GM23338 (cell line): ENCODE measurements around the gene CES3. TPM values are rescaled to one million over a fixed set of nuclear protein-coding genes. Genes with fewer than 3 reads are reported as not detected.
"Not testable (repeated sequence)": the region's sequence is repeated elsewhere in the genome, so short reads cannot be mapped to it uniquely, and the experiment has no call there.

Source experiments
- ATAC-seq: fragments of 200-7000 bp; cut with Tn5 transposase; 3 replicates; pipeline ENCODE4 v1.9.1; 2020
- DNase-seq: peaks from one replicate; pipeline ENCODE4 v3.0.0-alpha.2; 2015; ENCODE audit warnings: low spot score
- H2AFZ ChIP-seq: fragments of 200-600 bp; sonication (generic); 2 replicates; pipeline ENCODE4 v1.8.0; 2016; ENCODE audit warnings: antibody characterized with exemption, mild to moderate bottlenecking, moderate library complexity
- H3F3A ChIP-seq: fragments of 200-600 bp; sonication (generic); replicated peaks from 2 replicates; pipeline ENCODE4 v1.8.0; 2017; ENCODE audit warnings: antibody characterized with exemption, mixed run types, low read depth
- H3K27ac ChIP-seq: fragments of 200-600 bp; sonication (generic); 2 replicates; pipeline ENCODE4 v1.6.1; 2016; ENCODE audit warnings: low read depth
- H3K27me3 ChIP-seq: fragments of 200-600 bp; sonication (generic); 2 replicates; pipeline ENCODE4 v1.8.0; 2016; ENCODE audit warnings: mild to moderate bottlenecking, mixed run types, moderate library complexity; ENCODE audit not compliant: insufficient read depth
- H3K36me3 ChIP-seq: fragments of 200-600 bp; sonication (generic); 2 replicates; pipeline ENCODE4 v1.8.0; 2016; ENCODE audit warnings: mild to moderate bottlenecking; ENCODE audit not compliant: insufficient read depth
- H3K4me1 ChIP-seq: fragments of 200-600 bp; sonication (generic); 2 replicates; pipeline ENCODE4 v1.8.0; 2016; ENCODE audit warnings: mild to moderate bottlenecking, moderate library complexity; ENCODE audit not compliant: insufficient read depth
- H3K4me2 ChIP-seq: fragments of 200-600 bp; sonication (generic); 2 replicates; pipeline ENCODE4 v1.7.1; 2017; ENCODE audit warnings: mixed run types
- H3K4me3 ChIP-seq: fragments of 200-600 bp; sonication (generic); 2 replicates; pipeline ENCODE4 v1.6.1; 2016; ENCODE audit warnings: mixed run types
- H3K79me2 ChIP-seq: fragments of 200-600 bp; sonication (generic); replicated peaks from 2 replicates; pipeline ENCODE4 v1.8.0; 2017; ENCODE audit warnings: mild to moderate bottlenecking; ENCODE audit not compliant: insufficient read depth
- H3K9me2 ChIP-seq: fragments of 200-600 bp; sonication (generic); 2 replicates; pipeline ENCODE4 v1.8.0; 2017; ENCODE audit not compliant: insufficient read depth
- H4K20me1 ChIP-seq: fragments of 200-600 bp; sonication (generic); replicated peaks from 2 replicates; pipeline ENCODE4 v1.8.0; 2017; ENCODE audit warnings: mild to moderate bottlenecking; ENCODE audit not compliant: insufficient read depth
- H3K27ac Mint-ChIP-seq: 2 replicates; pipeline ENCODE4 v1.8.0; 2020; ENCODE audit warnings: inconsistent platforms, mild to moderate bottlenecking, moderate library complexity, mixed read lengths
- H3K27me3 Mint-ChIP-seq: 3 replicates; pipeline ENCODE4 v1.8.0; 2022; ENCODE audit warnings: low read depth, mild to moderate bottlenecking, moderate library complexity, mixed read lengths, inconsistent platforms; ENCODE audit not compliant: insufficient read depth, poor library complexity
- H3K36me3 Mint-ChIP-seq: 3 replicates; pipeline ENCODE4 v1.8.0; 2021; ENCODE audit warnings: low read depth, mild to moderate bottlenecking, inconsistent platforms, moderate library complexity, mixed read lengths
- H3K4me1 Mint-ChIP-seq: 3 replicates; pipeline ENCODE4 v1.8.0; 2020; ENCODE audit warnings: mild to moderate bottlenecking, inconsistent platforms, mixed read lengths
- H3K4me3 Mint-ChIP-seq: 3 replicates; pipeline ENCODE4 v1.8.0; 2021; ENCODE audit warnings: moderate library complexity, mild to moderate bottlenecking, inconsistent platforms, mixed read lengths
- H3K9me3 Mint-ChIP-seq: 3 replicates; pipeline ENCODE4 v1.8.0; 2020; ENCODE audit warnings: moderate library complexity, mild to moderate bottlenecking, inconsistent platforms, mixed read lengths
- EZH2 ChIP-seq: fragments of 200-600 bp; sonication (generic); IDR thresholded peaks from one replicate; pipeline ENCODE4 v1.8.0; 2017; ENCODE audit warnings: antibody characterized with exemption, mild to moderate bottlenecking, low read depth; ENCODE audit not compliant: unreplicated experiment
- POLR2AphosphoS5 ChIP-seq: IDR thresholded peaks from 2 replicates; pipeline ENCODE4 v1.6.1; 2016; ENCODE audit warnings: antibody characterized with exemption, low read depth
- REST ChIP-seq: IDR thresholded peaks from one replicate; pipeline ENCODE4 v1.6.1; 2018; ENCODE audit warnings: antibody characterized with exemption; ENCODE audit not compliant: unreplicated experiment
- STAT1 ChIP-seq: IDR thresholded peaks from one replicate; pipeline ENCODE4 v1.6.1; 2016; ENCODE audit warnings: antibody characterized with exemption; ENCODE audit not compliant: unreplicated experiment
- ZNF462 ChIP-seq: fragments of 250-450 bp; sonication (Bioruptor Pico); IDR thresholded peaks from 2 replicates; pipeline ENCODE4 v1.5.0; 2020; ENCODE audit warnings: mild to moderate bottlenecking, moderate library complexity
- polyA plus RNA-seq: library from polyadenylated mRNA; unstranded; fragments of >200 nt; fragmentation: Nextera tagmentation; extraction: Ambion mirVana; gene quantifications from 2 replicates; pipeline ENCODE4 v1.2.1, GENCODE V29; 2016
- total RNA-seq: library from RNA; depleted of rRNA; stranded (reverse); fragments of >200 nt; shearing (Covaris generic); gene quantifications from 2 replicates; pipeline ENCODE4 v1.2.3, GENCODE V29; 2014

The CES3 gene
- total and polyA plus RNA-seq, 2 experiments from 2014 or later: 0.55 to 1.0 TPM

- not testable (repeated sequence) for H3K79me2 ChIP-seq, H3K36me3 ChIP-seq, H3K9me3 Mint-ChIP-seq, H3F3A ChIP-seq, DNase-seq, H3K36me3 Mint-ChIP-seq, H4K20me1 ChIP-seq, H3K27ac ChIP-seq, H3K4me1 ChIP-seq, H3K9me2 ChIP-seq
- Histone ChIP-seq H3K4me2 (peak overlapping the region; percentile 96), H3K27me3 (peaks cover 27% of the 10 kb centered on the region), H3K4me3 (peak overlapping the region; percentile 91), H2AFZ (peak overlapping the region; percentile 93)
- TF ChIP-seq EZH2: peak; percentile 9
- ATAC-seq: peak; percentile 6; the same call in 1 of the 3 replicates
- Mint-ChIP-seq H3K27me3 (peaks cover 36% of the 10 kb centered on the region), H3K4me3 (peak overlapping the region; percentile 98), H3K27ac (0 out of 2 replicates have a peak overlapping the region, but pooled peaks have one; percentile 67), H3K4me1 (peaks cover 12% of the 10 kb centered on the region)
Observed at GRCh38 chr16:66934839-66935313, 26.2 kb upstream of the CES3 start.

GRCh38 chr16:66935314-66936011, 25.6 kb upstream of the CES3 start, which contains the start of gene CES2:
TSS of gene CES2 (plus strand) at chr16:66935516. CDS start at chr16:66935636, 120 bp downstream.
- Mint-ChIP-seq H3K4me3 (peak within 1 kb of the TSS; percentile 98), H3K4me1 (peaks cover 12% of the 10 kb centered on the region), H3K27ac (0 out of 2 replicates have a peak within 1 kb of the TSS, but pooled peaks have one; percentile 67), H3K27me3 (peaks cover 34% of the 10 kb centered on the region), H3K9me3 (no peaks in the 10 kb centered on the region), H3K36me3 (peaks cover 5% of the 10 kb centered on the region; the same call in 1 of the 3 replicates)
- H3K27ac ChIP-seq: no peak within 1 kb of the TSS
- peaks cover 8% of the 10 kb centered on the region for H3K4me1 ChIP-seq
- peaks cover 3% of the 10 kb centered on the region; the same call in 1 of the 2 replicates for H3K79me2 ChIP-seq
- peak within 1 kb of the TSS; percentile 93 for H2AFZ ChIP-seq
- no peak for TF ChIP-seq POLR2AphosphoS5
- no peaks in the 10 kb centered on the region for H3K36me3 ChIP-seq
- H3K27me3 ChIP-seq: peaks cover 27% of the 10 kb centered on the region
- DNase-seq (peak; percentile 21), ATAC-seq (peak; percentile 12)
- no peaks in the 10 kb centered on the region for H3K9me2 ChIP-seq
- peak within 1 kb of the TSS; percentile 91 for H3K4me3 ChIP-seq
- H3K4me2 ChIP-seq: peak within 1 kb of the TSS; percentile 96
- peaks cover 10% of the 10 kb centered on the region for H4K20me1 ChIP-seq
- 0 out of 2 replicates have a peak, but pooled peaks cover 6% of the 10 kb centered on the region for H3F3A ChIP-seq

GRCh38 chr16:66936462-66936861, 24.6 kb upstream of the CES3 start:
- Histone ChIP-seq H3F3A (0 out of 2 replicates have a peak, but pooled peaks cover 6% of the 10 kb centered on the region), H3K4me3 (no peak overlapping the region), H3K4me2 (no peak overlapping the region), H3K27ac (no peak overlapping the region), H3K27me3 (peaks cover 27% of the 10 kb centered on the region), H2AFZ (no peak overlapping the region), H3K36me3 (no peaks in the 10 kb centered on the region), H3K9me2 (no peaks in the 10 kb centered on the region), H4K20me1 (peaks cover 10% of the 10 kb centered on the region), H3K4me1 (peaks cover 8% of the 10 kb centered on the region), H3K79me2 (peaks cover 3% of the 10 kb centered on the region; the same call in 1 of the 2 replicates)
- H3K36me3 Mint-ChIP-seq: peaks cover 9% of the 10 kb centered on the region; the same call in 1 of the 3 replicates
- no peak overlapping the region for H3K27ac Mint-ChIP-seq
- peaks cover 34% of the 10 kb centered on the region for H3K27me3 Mint-ChIP-seq
- DNase-seq: no peak
- no peaks in the 10 kb centered on the region for H3K9me3 Mint-ChIP-seq
- no peak for TF ChIP-seq REST
- TF ChIP-seq STAT1: no peak
- TF ChIP-seq ZNF462 (CRISPR knock-in tag): no peak
- H3K4me1 Mint-ChIP-seq: peaks cover 12% of the 10 kb centered on the region
- H3K4me3 Mint-ChIP-seq: peak overlapping the region; percentile 28; the same call in 1 of the 3 replicates
- no peak for ATAC-seq
